GM18873 (cell line): Measurements from ENCODE around the gene TLNRD1.

Experiments
- ATAC-seq: cut with Tn5 transposase; IDR thresholded peaks from one replicate; pipeline ENCODE4 v1.9.1; 2021; ENCODE audit warnings: mild to moderate bottlenecking, moderate library complexity, moderate number of reproducible peaks; ENCODE audit not compliant: unreplicated experiment, low FRiP score

Gene TLNRD1

GRCh38 chr15:81024265-81024872 is 23.6 kb downstream of the TLNRD1 start:
- ATAC-seq = no peak

GRCh38 chr15:81024936-81025335 is 24.2 kb downstream of the TLNRD1 start:
- ATAC-seq = no peak

GRCh38 chr15:81025721-81026370 is 25.1 kb downstream of the TLNRD1 start:
- no peak for ATAC-seq

- no peak for ATAC-seq
Measured at GRCh38 chr15:81026836-81027599, 26.3 kb downstream of the TLNRD1 start.

- no peak for ATAC-seq
Measured at GRCh38 chr15:81029414-81030300, 28.9 kb downstream of the TLNRD1 start.

- ATAC-seq = no peak
Measured at GRCh38 chr15:81030301-81030750, 29.6 kb downstream of the TLNRD1 start.

GRCh38 chr15:81031203-81031602 is 30.5 kb downstream of the TLNRD1 start:
- no peak for ATAC-seq

- no peak for ATAC-seq
Measured at GRCh38 chr15:81032355-81032754, 31.6 kb downstream of the TLNRD1 start.

GRCh38 chr15:81032818-81033217 is 32.1 kb downstream of the TLNRD1 start:
- ATAC-seq = no peak

- no peak for ATAC-seq
Measured at GRCh38 chr15:81033508-81033907, 32.8 kb downstream of the TLNRD1 start.

GRCh38 chr15:81037952-81038743 is 37.4 kb downstream of the TLNRD1 start:
- ATAC-seq = no peak

- ATAC-seq = no peak
Measured at GRCh38 chr15:81038975-81039607, 38.4 kb downstream of the TLNRD1 start.

GRCh38 chr15:81040757-81041156 is 40.0 kb downstream of the TLNRD1 start:
- no peak for ATAC-seq

GRCh38 chr15:81043281-81043934 is 42.7 kb downstream of the TLNRD1 start:
- ATAC-seq = no peak

GRCh38 chr15:81043935-81044575 is 43.3 kb downstream of the TLNRD1 start:
- no peak for ATAC-seq

GRCh38 chr15:81046290-81046689 is 45.6 kb downstream of the TLNRD1 start:
- no peak for ATAC-seq

GRCh38 chr15:81047928-81048327 is 47.2 kb downstream of the TLNRD1 start:
- ATAC-seq = no peak

GRCh38 chr15:81049835-81050234 is 49.1 kb downstream of the TLNRD1 start:
- no peak for ATAC-seq
